CD4-positive, alpha-beta T cell (primary cell): Measurements from ENCODE around the gene NNMT. TPM values are rescaled to one million over a fixed set of nuclear protein-coding genes. Genes with fewer than 3 reads are reported as not detected.
A peak's percentile ranks its signal among the peaks of the same experiment; 100 is the strongest.

Source experiments
- ATAC-seq: fragments of 200-7000 bp; cut with Tn5 transposase; one replicate; pipeline ENCODE4 v1.10.0; 2022; ENCODE audit warnings: mild to moderate bottlenecking; ENCODE audit not compliant: poor library complexity
- CTCF ChIA-PET: fragments of 350-600 bp; sonication (Branson Sonifier 250); formaldehyde crosslinking; loops from one replicate; lab custom pipeline; 2021; ENCODE audit warnings: antibody characterized with exemption, inconsistent platforms; lab: Charles Lee
- POLR2A ChIA-PET: fragments of 350-600 bp; sonication (Branson Sonifier 250); formaldehyde crosslinking; loops from one replicate; lab custom pipeline; 2021; ENCODE audit warnings: antibody characterized with exemption, inconsistent platforms; lab: Charles Lee
- DNase-seq, 14 experiments: peaks; one replicate each; pipeline ENCODE4 v3.0.0-alpha.2; 2013 to 2020; ENCODE audit warnings: mixed read lengths in 2 of 14
- H3K27ac ChIP-seq, 2 donors: one replicate each; pipeline versions ENCODE4 v1.5.1 to v1.7.0; 2013; ENCODE audit warnings: low read length in 2 of 2, low read depth in 1 of 2, mild to moderate bottlenecking in 1 of 2
- H3K27me3 ChIP-seq, 2 experiments: 1 replicate in 1 of 2; 2 replicates in 1 of 2; pipeline versions ENCODE4 v1.6.1 to v1.7.0; 2013; ENCODE audit warnings: low read length in 2 of 2, control low read depth in 1 of 2, mild to moderate bottlenecking in 1 of 2, moderate library complexity in 1 of 2; ENCODE audit not compliant: insufficient read depth in 2 of 2, control insufficient read depth in 1 of 2
- H3K36me3 ChIP-seq: one replicate; pipeline ENCODE4 v1.6.1; 2013; ENCODE audit warnings: low read length, control low read depth; ENCODE audit not compliant: insufficient read depth
- H3K4me1 ChIP-seq: one replicate; pipeline ENCODE4 v1.6.1; 2013; ENCODE audit warnings: low read length, control low read depth; ENCODE audit not compliant: insufficient read depth
- H3K4me3 ChIP-seq: one replicate; pipeline ENCODE4 v1.5.1; 2013; ENCODE audit warnings: mild to moderate bottlenecking, low read length, moderate library complexity
- H3K9me3 ChIP-seq, 2 experiments: 1 replicate in 1 of 2; 2 replicates in 1 of 2; pipeline versions ENCODE4 v1.6.1 to v1.7.0; 2013; ENCODE audit warnings: low read length in 2 of 2, mild to moderate bottlenecking in 2 of 2, control low read depth in 1 of 2, moderate library complexity in 1 of 2; ENCODE audit not compliant: control insufficient read depth in 1 of 2, insufficient read depth in 1 of 2
- H3K27ac Mint-ChIP-seq: one replicate; pipeline ENCODE4 v1.8.0; 2020; ENCODE audit warnings: mixed read lengths
- H3K27me3 Mint-ChIP-seq: one replicate; pipeline ENCODE4 v1.8.0; 2021; ENCODE audit warnings: mixed read lengths
- H3K36me3 Mint-ChIP-seq: one replicate; pipeline ENCODE4 v1.8.0; 2021; ENCODE audit warnings: low read depth, mixed read lengths
- H3K4me1 Mint-ChIP-seq: one replicate; pipeline ENCODE4 v1.8.0; 2021; ENCODE audit warnings: low read depth, mixed read lengths
- H3K4me3 Mint-ChIP-seq: one replicate; pipeline ENCODE4 v1.8.0; 2020; ENCODE audit warnings: mild to moderate bottlenecking, mixed read lengths
- H3K9me3 Mint-ChIP-seq: one replicate; pipeline ENCODE4 v1.8.0; 2020; ENCODE audit warnings: mixed read lengths
- CTCF ChIP-seq: fragments of 200-600 bp; IDR thresholded peaks from one replicate; pipeline ENCODE4 v1.8.0; 2022; ENCODE audit warnings: antibody characterized with exemption, mild to moderate bottlenecking
- intact Hi-C, 2 experiments: fragments of 100-400 bp; cut with DNase I in 1 of 2; cut with micrococcal nuclease in 1 of 2; formaldehyde crosslinking; loops; one replicate each; pipeline versions ENCODE4 v1.15.1 to v1.9.0; 2023 to 2025; cut with DNase I, micrococcal nuclease
- total RNA-seq, 174 experiments: library from RNA in 2 of 174; stranded (reverse) in 2 of 174; gene quantifications; one replicate each; pipeline ENCODE4 v1.2.3 and lab custom pipeline; 2021 to 2026

The NNMT gene
- total RNA-seq, 2 experiments from 2014 or later: not detected

GRCh38 chr11:114260077-114260476 is 36.1 kb upstream of the NNMT start:
- intact Hi-C loops: loop anchor here (2.0 to 5.0 kb wide), 4 partner anchors 63 to 953 kb away; no protein-coding TSS in a partner anchor
- Mint-ChIP-seq H3K4me3 (no peak overlapping the region), H3K9me3 (no peaks in the 10 kb centered on the region), H3K4me1 (no peaks in the 10 kb centered on the region), H3K27ac (no peak overlapping the region), H3K36me3 (no peaks in the 10 kb centered on the region), H3K27me3 (no peaks in the 10 kb centered on the region)
- no peaks in the 10 kb centered on the region for H3K36me3 ChIP-seq
- no peaks in the 10 kb centered on the region for H3K9me3 ChIP-seq
- no peak overlapping the region for H3K4me3 ChIP-seq
- ATAC-seq (no peak), DNase-seq (no peak)
- peaks cover 5% of the 10 kb centered on the region for H3K4me1 ChIP-seq
- no peak for TF ChIP-seq CTCF
- ChIA-PET POLR2A (interaction anchor here (0.7 to 2.2 kb wide), 4 partner anchors 77 to 364 kb away, joined by 3 to 7 read pairs (median 4); no protein-coding TSS in a partner anchor), CTCF (interaction anchor here (0.9 to 9.0 kb wide), 9 partner anchors 63 to 954 kb away, joined by 3 to 83 read pairs (median 8); no protein-coding TSS in a partner anchor)
- no peak overlapping the region for H3K27ac ChIP-seq
- peaks cover 3 to 7% of the 10 kb centered on the region in 2 experiments for H3K27me3 ChIP-seq

- Histone ChIP-seq H3K4me3 (no peak overlapping the region), H3K9me3 (no peaks in the 10 kb centered on the region), H3K36me3 (no peaks in the 10 kb centered on the region), H3K27me3 (peaks cover 3 to 7% of the 10 kb centered on the region in 2 experiments), H3K27ac (no peak overlapping the region), H3K4me1 (peaks cover 5% of the 10 kb centered on the region)
- Mint-ChIP-seq H3K9me3 (no peaks in the 10 kb centered on the region), H3K27me3 (no peaks in the 10 kb centered on the region), H3K4me1 (no peaks in the 10 kb centered on the region), H3K27ac (no peak overlapping the region), H3K36me3 (no peaks in the 10 kb centered on the region), H3K4me3 (no peak overlapping the region)
- intact Hi-C loops: loop anchor here (2.0 to 5.0 kb wide), 4 partner anchors 63 to 953 kb away; no protein-coding TSS in a partner anchor
- no peak for ATAC-seq
- POLR2A ChIA-PET: interaction anchor here (0.7 to 2.9 kb wide), 6 partner anchors 77 to 365 kb away, joined by 3 to 11 read pairs (median 4); no protein-coding TSS in a partner anchor
- CTCF ChIA-PET: interaction anchor here (0.7 to 9.0 kb wide), 20 partner anchors 12 to 954 kb away, joined by 3 to 83 read pairs (median 4); no protein-coding TSS in a partner anchor
- DNase-seq: peak in 1 of 14 experiments; percentile 29
- TF ChIP-seq CTCF: no peak
These were observed 35.7 kb upstream of the NNMT start for GRCh38 chr11:114260483-114260882.

GRCh38 chr11:114261791-114262190 is 34.4 kb upstream of the NNMT start:
- no peaks in the 10 kb centered on the region for H3K4me1 Mint-ChIP-seq
- H3K9me3 ChIP-seq: no peaks in the 10 kb centered on the region
- no peaks in the 10 kb centered on the region for H3K36me3 ChIP-seq
- no peak overlapping the region for H3K4me3 Mint-ChIP-seq
- H3K9me3 Mint-ChIP-seq: no peaks in the 10 kb centered on the region
- H3K27me3 ChIP-seq: peaks cover 3 to 11% of the 10 kb centered on the region in 2 experiments
- ChIA-PET CTCF (interaction anchor here (0.8 to 9.0 kb wide), 12 partner anchors 19 to 465 kb away, joined by 3 to 83 read pairs (median 8); no protein-coding TSS in a partner anchor), POLR2A (interaction anchor here (1.1 to 2.9 kb wide), 3 partner anchors 102 to 366 kb away, joined by 5 to 11 read pairs (median 7); no protein-coding TSS in a partner anchor)
- no peak overlapping the region for H3K27ac Mint-ChIP-seq
- peaks cover 7% of the 10 kb centered on the region for H3K27me3 Mint-ChIP-seq
- DNase-seq: no peak
- no peaks in the 10 kb centered on the region for H3K36me3 Mint-ChIP-seq
- H3K4me1 ChIP-seq: peaks cover 5% of the 10 kb centered on the region
- no peak for TF ChIP-seq CTCF
- no peak for ATAC-seq
- H3K27ac ChIP-seq: no peak overlapping the region
- H3K4me3 ChIP-seq: no peak overlapping the region
- intact Hi-C loops: loop anchor here (1.0 to 5.0 kb wide), 8 partner anchors 64 to 957 kb away; no protein-coding TSS in a partner anchor
